Aorta (tissue), 5 donors: Measurements from ENCODE around the gene KRTAP10-11. TPM values are rescaled to one million over a fixed set of nuclear protein-coding genes. Genes with fewer than 3 reads are reported as not detected.
"Not testable (repeated sequence)": the region's sequence is repeated elsewhere in the genome, so short reads cannot be mapped to it uniquely, and the experiment has no call there.

ENCODE experiments used
- ATAC-seq: fragments of 200-7000 bp; cut with Tn5 transposase; one replicate; pipeline ENCODE4 v1.9.1; 2022; ENCODE audit warnings: moderate library complexity; ENCODE audit not compliant: low FRiP score
- DNase-seq, 2 donors: peaks; one replicate each; pipeline ENCODE4 v3.0.0-alpha.2; 2020
- H3K27ac ChIP-seq, 2 donors: one replicate each; pipeline ENCODE4 v1.5.1; 2013; ENCODE audit warnings: low read length in 2 of 2, mild to moderate bottlenecking in 2 of 2, moderate library complexity in 2 of 2, control low read depth in 1 of 2, inconsistent platforms in 1 of 2, low read depth in 1 of 2
- H3K27me3 ChIP-seq, 2 donors: one replicate each; pipeline ENCODE4 v1.6.1; 2013; ENCODE audit warnings: control low read depth in 1 of 2, low read length in 1 of 2, mild to moderate bottlenecking in 1 of 2, moderate library complexity in 1 of 2; ENCODE audit not compliant: insufficient read depth in 2 of 2, control insufficient read depth in 1 of 2
- H3K36me3 ChIP-seq, 2 donors: one replicate each; pipeline ENCODE4 v1.6.1; 2013; ENCODE audit warnings: control low read depth in 1 of 2, low read length in 1 of 2, mild to moderate bottlenecking in 1 of 2; ENCODE audit not compliant: insufficient read depth in 2 of 2, control insufficient read depth in 1 of 2
- H3K4me1 ChIP-seq, 2 donors: one replicate each; pipeline ENCODE4 v1.6.1; 2013; ENCODE audit warnings: low read length in 2 of 2, control low read depth in 1 of 2, mild to moderate bottlenecking in 1 of 2, moderate library complexity in 1 of 2; ENCODE audit not compliant: insufficient read depth in 2 of 2, control insufficient read depth in 1 of 2
- H3K4me3 ChIP-seq, 2 donors: one replicate each; pipeline ENCODE4 v1.5.1; 2013; ENCODE audit warnings: low read length in 2 of 2, control low read depth in 1 of 2, mild to moderate bottlenecking in 1 of 2
- H3K9me3 ChIP-seq: one replicate; pipeline ENCODE4 v1.6.1; 2013; ENCODE audit warnings: mild to moderate bottlenecking, low read length; ENCODE audit not compliant: control insufficient read depth
- WGBS, 2 donors: extraction: QIAGEN DNeasy Blood & Tissue Kit; methylation state at CpG; one replicate each; pipeline ENCODE4 v1.1.7; 2013; 5-methylcytosine and 5-hydroxymethylcytosine counted together
- intact Hi-C, 2 donors: fragments of 100-400 bp; cut with DNase I; formaldehyde crosslinking; loops; one replicate each; pipeline versions ENCODE4 v1.14.2 to v1.15.0; 2022
- polyA plus RNA-seq, 2 donors: library from polyadenylated mRNA; stranded (reverse); fragments of 200-250 nt; gene quantifications; one replicate each; pipeline ENCODE4 v1.2.3, GENCODE V29; 2013
- total RNA-seq, 2 donors: library from RNA; stranded (reverse); fragmentation: NEBNext Ultra II Directional; extraction: Animal tissue kit (Norgen Biotek cat#: 25700); gene quantifications; one replicate each; pipeline ENCODE4 v1.2.1, GENCODE V29; 2021
- donor health status: healthy with polysubstance abuse.
- donor health status: Bipolar disorder and iron deficiency.
- donor health status: DM: no; HTN: no; CAD: no.
- donor health status: DM: no; HTN: no; CAD: no.
- donor health status: DM: yes; HTN: yes; CAD: no.

KRTAP10-11 gene
- total and polyA plus RNA-seq, 4 donors = not detected

DNA sequence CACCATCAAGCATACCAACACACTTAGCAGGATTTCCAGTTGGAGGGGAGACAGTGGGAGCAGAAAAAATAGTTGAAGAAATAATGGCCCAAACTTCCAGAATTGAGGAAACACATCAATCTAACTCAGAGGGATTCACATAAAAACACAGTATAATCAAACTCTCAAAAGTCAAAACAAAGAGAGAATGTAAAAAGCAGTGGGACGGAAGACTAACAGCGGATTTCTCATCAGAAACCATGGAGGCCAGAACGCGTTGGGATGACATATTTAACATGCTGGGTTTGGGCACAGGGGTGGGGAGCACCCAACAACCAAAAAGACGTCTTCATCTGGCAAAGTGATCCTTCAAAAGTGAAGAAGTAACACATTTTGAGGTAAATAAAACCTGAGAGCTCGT, 26.3 kb upstream of the KRTAP10-11 start:
- H3K4me1 ChIP-seq = no peaks in the 10 kb centered on the region
- 86 to 90% methylated on average over 6 of the region's 6 CpGs for WGBS, 2 donors

DNA sequence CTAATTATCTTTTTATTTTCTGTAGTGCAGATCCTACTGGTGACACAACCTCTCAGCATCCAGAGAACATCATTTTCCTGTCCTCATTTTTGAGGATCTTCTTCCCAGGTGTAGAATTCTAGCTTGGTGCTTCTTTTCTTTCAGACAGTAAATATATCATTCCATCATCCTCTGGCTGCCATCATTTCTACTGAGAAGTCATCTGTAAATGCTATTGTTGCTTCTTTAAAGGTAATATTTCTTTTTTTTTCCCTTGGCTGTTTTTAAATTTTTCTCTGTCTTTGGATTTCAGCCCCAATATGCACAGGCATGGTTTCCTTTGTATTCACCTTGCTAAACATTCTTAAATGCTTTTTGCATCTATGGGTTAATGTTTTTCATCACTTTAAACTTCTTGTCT, 22.6 kb upstream of the KRTAP10-11 start:
- ATAC-seq (no peak), DNase-seq (no peak)
- H3K36me3 ChIP-seq = no peaks in the 10 kb centered on the region
- H3K4me3 ChIP-seq = no peak overlapping the region
- H3K27me3 ChIP-seq = no peaks in the 10 kb centered on the region
- no peaks in the 10 kb centered on the region for H3K4me1 ChIP-seq
- intact Hi-C loops = no loop called here
- peaks cover 3% of the 10 kb centered on the region for H3K9me3 ChIP-seq
- no peak overlapping the region for H3K27ac ChIP-seq

More for the DNA sequence above, 26.3 kb upstream of the KRTAP10-11 start:
- ATAC-seq (no peak), DNase-seq (no peak)
- intact Hi-C loops = no loop called here
- Histone ChIP-seq H3K4me3 (no peak overlapping the region), H3K9me3 (peaks cover 3% of the 10 kb centered on the region), H3K27me3 (no peaks in the 10 kb centered on the region), H3K36me3 (no peaks in the 10 kb centered on the region), H3K27ac (no peak overlapping the region)

DNA sequence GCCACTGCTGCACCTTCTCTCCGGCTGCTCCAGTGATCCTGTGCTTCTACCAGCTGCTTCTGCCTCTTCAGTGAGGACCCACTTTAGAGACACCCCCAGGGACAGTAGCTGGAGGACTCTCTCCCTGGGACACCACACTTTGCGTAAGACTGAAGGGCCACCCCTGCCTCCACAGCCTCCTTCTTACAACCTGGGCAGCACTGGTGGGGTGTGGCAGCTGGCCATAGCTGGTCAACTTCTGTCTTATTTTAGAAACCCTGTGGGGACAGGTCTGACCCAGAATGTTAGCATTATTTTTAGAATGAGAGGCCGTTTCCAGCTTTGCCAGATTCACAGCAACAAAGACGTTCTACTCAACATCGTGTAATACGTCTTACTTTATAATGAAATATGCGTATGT, 20.5 kb upstream of the KRTAP10-11 start:
- Histone ChIP-seq H3K27me3 (no peaks in the 10 kb centered on the region), H3K4me1 (no peaks in the 10 kb centered on the region), H3K27ac (no peak overlapping the region), H3K9me3 (peaks cover 3% of the 10 kb centered on the region), H3K4me3 (no peak overlapping the region), H3K36me3 (no peaks in the 10 kb centered on the region)
- WGBS, 2 donors = 58 to 65% methylated on average over 7 of the region's 7 CpGs
- DNase-seq (no peak), ATAC-seq (no peak)
- intact Hi-C loops = no loop called here

DNA sequence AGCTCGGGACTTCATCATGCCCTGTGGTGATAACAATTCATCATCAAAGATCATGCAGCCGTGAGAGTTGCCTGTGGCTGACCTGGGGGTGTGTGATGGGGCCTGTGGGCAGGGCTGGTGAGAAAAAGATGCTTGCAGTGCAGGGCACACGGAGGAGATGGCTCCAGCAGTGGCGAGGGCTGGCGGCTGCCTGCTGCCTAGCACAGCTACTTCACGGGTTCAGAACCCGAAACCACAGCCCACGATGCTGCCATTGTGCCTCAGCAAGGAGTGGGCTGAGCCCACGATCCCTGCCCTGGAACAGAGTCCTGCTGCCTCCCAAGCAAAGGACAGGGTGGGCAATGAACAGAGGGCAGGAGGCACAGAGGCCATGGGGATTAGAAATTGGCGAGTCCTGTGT, 20.0 kb upstream of the KRTAP10-11 start:
- Histone ChIP-seq H3K9me3 (peaks cover 3% of the 10 kb centered on the region), H3K4me3 (no peak overlapping the region), H3K27me3 (no peaks in the 10 kb centered on the region), H3K27ac (no peak overlapping the region), H3K36me3 (no peaks in the 10 kb centered on the region), H3K4me1 (no peaks in the 10 kb centered on the region)
- intact Hi-C loops = no loop called here
- ATAC-seq (no peak), DNase-seq (no peak)
- WGBS, 2 donors = 79 to 85% methylated on average over 10 of the region's 10 CpGs

DNA sequence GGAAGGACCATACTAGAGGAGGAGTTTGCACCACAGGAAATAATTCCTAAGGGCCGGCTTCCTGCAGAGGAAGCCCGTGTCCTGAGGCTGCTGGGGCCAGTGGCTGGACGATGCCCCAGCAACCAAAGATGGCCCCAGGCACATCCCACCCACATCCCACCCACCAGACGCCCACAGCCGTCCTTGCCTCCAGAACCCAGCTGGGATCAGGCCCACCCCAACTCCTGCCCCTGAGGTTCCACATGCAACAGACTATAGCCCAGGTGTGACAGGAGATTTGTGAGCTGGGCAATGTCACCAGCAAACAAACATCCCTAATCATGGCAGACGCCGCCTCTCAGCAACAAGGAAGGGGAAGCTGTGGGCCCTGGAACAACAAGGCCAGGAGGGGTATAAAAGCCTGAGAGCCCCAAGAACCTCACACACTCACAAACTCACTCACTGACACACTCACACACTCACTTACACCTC, 19.5 kb upstream of the KRTAP10-11 start, which contains the start of gene KRTAP10-9:
TSS of gene KRTAP10-9 (plus strand) at position 421 of the 471 bp plus-strand sequence. CDS start 79 bp downstream, outside the sequence.
- no peak for ATAC-seq
- WGBS, 2 donors = 69 to 79% methylated on average over 7 of the region's 7 CpGs
- Histone ChIP-seq H3K9me3 (peaks cover 3% of the 10 kb centered on the region), H3K27ac (no peak within 1 kb of the TSS), H3K4me3 (no peak within 1 kb of the TSS), H3K4me1 (no peaks in the 10 kb centered on the region), H3K27me3 (no peaks in the 10 kb centered on the region), H3K36me3 (no peaks in the 10 kb centered on the region)
- DNase-seq = no peak
- intact Hi-C loops = no loop called here

DNA sequence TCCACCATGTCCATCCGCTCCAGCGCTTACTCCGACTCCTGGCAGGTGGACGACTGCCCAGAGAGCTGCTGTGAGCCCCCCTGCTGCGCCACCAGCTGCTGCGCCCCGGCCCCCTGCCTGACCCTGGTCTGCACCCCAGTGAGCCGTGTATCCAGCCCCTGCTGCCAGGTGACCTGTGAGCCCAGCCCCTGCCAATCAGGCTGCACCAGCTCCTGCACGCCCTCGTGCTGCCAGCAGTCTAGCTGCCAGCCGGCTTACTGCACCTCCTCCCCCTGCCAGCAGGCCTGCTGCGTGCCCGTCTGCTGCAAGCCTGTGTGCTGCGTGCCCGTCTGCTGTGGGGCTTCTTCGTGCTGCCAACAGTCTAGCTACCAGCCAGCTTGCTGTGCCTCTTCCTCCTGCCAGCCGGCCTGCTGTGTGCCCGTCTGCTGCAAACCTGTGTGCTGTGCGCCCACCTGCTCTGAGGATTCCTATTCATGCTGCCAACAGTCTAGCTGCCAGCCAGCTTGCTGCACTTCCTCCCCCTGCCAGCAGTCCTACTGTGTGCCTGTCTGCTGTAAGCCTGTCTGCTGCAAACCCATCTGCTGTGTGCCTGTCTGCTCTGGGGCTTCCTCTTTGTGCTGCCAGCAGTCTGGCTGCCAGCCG, 18.9 kb upstream of the KRTAP10-11 start:
- WGBS, 2 donors = 67 to 83% methylated on average over 12 to 20 of the region's 20 CpGs
- H3K4me3 ChIP-seq, H3K4me1 ChIP-seq, H3K27me3 ChIP-seq, ATAC-seq, intact Hi-C loops, H3K27ac ChIP-seq, H3K36me3 ChIP-seq, H3K9me3 ChIP-seq, DNase-seq: not testable (repeated sequence)

DNA sequence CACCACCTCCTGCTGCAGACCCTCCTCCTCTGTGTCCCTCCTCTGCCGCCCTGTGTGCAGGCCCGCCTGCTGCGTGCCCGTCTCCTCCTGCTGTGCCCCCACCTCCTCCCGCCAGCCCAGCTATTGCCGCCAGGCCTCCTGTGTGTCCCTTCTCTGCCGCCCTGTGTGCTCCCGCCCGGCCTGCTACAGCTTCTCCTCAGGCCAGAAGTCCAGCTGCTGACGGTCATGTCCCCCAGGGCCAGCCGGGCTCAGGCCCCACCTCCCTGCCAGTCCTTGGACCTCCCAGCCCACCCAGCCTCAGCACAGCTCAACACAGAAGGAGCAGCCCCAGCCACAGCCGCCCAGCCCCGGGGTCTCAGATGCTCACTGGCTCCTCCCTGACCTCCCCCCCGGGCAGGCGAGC, 18.4 kb upstream of the KRTAP10-11 start:
- H3K4me3 ChIP-seq, H3K4me1 ChIP-seq, ATAC-seq, DNase-seq, intact Hi-C loops, H3K27ac ChIP-seq, H3K9me3 ChIP-seq, H3K36me3 ChIP-seq, H3K27me3 ChIP-seq: not testable (repeated sequence)
- WGBS, 2 donors = 39 to 49% methylated on average over 11 to 15 of the region's 15 CpGs

DNA sequence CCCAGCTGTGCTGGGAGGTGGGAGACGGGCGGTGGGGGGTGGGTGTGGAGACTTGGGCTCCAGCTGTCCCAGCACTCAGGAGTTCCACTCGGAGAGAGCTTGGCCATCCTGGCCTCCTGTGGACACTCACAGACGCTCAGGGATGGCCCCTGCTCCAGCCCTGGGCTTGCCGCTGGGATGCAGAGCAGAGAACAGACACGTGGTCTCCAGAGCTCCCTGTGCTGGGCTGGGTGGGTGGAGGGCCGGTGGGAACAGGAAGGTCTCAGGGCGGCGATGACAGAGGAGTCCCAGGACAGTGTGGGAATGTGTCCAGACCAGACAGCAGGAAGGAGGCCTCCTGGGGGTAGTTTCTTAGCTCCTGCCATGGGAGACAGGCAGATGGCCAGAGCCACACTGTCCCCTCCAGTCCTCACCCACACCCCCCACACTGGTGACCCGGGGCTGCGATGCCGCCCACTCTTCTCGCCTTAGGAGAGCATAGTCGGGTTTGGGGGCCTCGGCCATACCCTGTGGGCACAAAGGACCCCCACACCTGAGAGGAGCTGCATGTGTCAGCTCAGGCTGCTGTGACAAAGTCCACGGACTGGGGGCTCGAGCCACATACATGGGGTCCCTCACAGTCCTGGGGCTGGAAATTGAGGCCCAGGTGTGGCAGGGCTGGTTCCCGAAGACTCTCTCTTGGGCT, 17.4 kb upstream of the KRTAP10-11 start:
- Histone ChIP-seq H3K4me1 (no peaks in the 10 kb centered on the region), H3K9me3 (no peaks in the 10 kb centered on the region), H3K27ac (no peak overlapping the region), H3K27me3 (no peaks in the 10 kb centered on the region), H3K4me3 (no peak overlapping the region), H3K36me3 (no peaks in the 10 kb centered on the region)
- intact Hi-C loops = no loop called here
- ATAC-seq (no peak), DNase-seq (no peak)
- WGBS, 2 donors = 66 to 79% methylated on average over 16 to 18 of the region's 18 CpGs

DNA sequence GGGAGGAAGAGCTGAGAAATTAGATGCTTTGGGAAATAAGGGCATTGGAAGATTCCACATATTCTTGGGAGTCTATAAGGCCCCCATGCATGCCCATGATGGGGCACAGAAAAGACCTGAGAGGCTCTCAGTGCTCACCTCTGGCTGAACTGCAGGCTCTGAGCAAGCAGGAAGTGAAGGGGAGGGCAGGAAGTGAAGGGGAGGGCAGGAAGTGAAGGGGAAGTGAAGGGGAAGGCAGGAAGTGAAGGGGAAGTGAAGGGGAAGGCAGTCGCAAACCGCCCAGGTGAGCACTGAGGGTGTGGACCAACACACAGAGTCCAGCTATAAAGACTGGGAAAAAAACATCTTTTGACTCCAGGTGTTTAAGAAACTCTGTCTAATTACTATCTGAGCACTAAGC, 15.8 kb upstream of the KRTAP10-11 start:
- no peak for ATAC-seq
- H3K9me3 ChIP-seq = no peaks in the 10 kb centered on the region
- H3K4me3 ChIP-seq = no peak overlapping the region
- H3K27me3 ChIP-seq = no peaks in the 10 kb centered on the region
- no peak for DNase-seq
- WGBS, 2 donors = 90 to 100% methylated on average over 2 of the region's 2 CpGs
- intact Hi-C loops = no loop called here
- no peaks in the 10 kb centered on the region for H3K4me1 ChIP-seq
- no peak overlapping the region for H3K27ac ChIP-seq
- H3K36me3 ChIP-seq = no peaks in the 10 kb centered on the region
